Measurements from ENCODE around the gene OS9. TPM values are rescaled to one million over a fixed set of nuclear protein-coding genes. Genes with fewer than 3 reads are reported as not detected.

Gene OS9
- total and polyA plus RNA-seq, 9 of the 15 experiments (the other 6 are each of a cell fraction or from before 2014, with no cell fraction given) = 4.6 to 105 (median 89.5) TPM

DNA sequence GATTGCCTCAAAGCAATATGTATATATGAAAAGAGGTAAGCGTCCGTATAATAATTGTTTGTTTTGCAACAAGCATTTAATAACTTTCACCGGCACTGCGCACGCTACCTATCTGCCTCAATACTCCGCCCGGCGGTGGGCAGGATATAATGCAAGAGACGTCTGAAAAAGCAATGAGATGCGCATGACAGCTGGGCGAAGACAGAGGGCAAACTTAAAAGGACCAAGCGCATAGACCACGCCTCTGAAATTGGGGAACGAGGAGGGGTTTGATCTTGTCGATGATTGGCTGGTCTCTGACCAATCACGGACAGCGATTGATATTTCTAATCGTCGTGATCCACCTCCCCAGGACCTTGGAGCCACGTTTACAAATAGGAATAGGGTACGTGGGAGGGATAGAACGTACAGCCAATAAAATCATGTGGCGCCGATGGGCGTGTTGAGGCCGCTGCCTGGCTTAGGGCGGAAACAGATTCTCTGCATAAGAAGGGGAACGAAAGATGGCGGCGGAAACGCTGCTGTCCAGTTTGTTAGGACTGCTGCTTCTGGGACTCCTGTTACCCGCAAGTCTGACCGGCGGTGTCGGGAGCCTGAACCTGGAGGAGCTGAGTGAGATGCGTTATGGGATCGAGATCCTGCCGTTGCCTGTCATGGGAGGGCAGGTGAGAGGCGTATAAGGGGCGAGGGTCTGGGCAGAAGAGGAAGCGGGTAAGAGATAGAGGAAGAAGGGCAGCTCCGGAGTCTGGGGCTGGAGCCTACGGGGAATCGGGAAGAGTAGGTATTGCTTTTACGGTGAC is at the start of gene OS9 (continued):
- TF ChIP-seq, protein P1, sequence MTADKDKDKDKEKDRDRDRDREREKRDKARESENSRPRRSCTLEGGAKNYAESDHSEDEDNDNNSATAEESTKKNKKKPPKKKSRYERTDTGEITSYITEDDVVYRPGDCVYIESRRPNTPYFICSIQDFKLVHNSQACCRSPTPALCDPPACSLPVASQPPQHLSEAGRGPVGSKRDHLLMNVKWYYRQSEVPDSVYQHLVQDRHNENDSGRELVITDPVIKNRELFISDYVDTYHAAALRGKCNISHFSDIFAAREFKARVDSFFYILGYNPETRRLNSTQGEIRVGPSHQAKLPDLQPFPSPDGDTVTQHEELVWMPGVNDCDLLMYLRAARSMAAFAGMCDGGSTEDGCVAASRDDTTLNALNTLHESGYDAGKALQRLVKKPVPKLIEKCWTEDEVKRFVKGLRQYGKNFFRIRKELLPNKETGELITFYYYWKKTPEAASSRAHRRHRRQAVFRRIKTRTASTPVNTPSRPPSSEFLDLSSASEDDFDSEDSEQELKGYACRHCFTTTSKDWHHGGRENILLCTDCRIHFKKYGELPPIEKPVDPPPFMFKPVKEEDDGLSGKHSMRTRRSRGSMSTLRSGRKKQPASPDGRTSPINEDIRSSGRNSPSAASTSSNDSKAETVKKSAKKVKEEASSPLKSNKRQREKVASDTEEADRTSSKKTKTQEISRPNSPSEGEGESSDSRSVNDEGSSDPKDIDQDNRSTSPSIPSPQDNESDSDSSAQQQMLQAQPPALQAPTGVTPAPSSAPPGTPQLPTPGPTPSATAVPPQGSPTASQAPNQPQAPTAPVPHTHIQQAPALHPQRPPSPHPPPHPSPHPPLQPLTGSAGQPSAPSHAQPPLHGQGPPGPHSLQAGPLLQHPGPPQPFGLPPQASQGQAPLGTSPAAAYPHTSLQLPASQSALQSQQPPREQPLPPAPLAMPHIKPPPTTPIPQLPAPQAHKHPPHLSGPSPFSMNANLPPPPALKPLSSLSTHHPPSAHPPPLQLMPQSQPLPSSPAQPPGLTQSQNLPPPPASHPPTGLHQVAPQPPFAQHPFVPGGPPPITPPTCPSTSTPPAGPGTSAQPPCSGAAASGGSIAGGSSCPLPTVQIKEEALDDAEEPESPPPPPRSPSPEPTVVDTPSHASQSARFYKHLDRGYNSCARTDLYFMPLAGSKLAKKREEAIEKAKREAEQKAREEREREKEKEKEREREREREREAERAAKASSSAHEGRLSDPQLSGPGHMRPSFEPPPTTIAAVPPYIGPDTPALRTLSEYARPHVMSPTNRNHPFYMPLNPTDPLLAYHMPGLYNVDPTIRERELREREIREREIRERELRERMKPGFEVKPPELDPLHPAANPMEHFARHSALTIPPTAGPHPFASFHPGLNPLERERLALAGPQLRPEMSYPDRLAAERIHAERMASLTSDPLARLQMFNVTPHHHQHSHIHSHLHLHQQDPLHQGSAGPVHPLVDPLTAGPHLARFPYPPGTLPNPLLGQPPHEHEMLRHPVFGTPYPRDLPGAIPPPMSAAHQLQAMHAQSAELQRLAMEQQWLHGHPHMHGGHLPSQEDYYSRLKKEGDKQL (CRISPR knock-in tag; IDR thresholded peaks at IDR 0.05; ENCODE audit: borderline replicate concordance) = no peak
- TF ChIP-seq CC2D1A (IDR thresholded peaks at IDR 0.05) (peak; percentile 98), KHSRP (IDR thresholded peaks at IDR 0.05) (no peak), RBM25 (IDR thresholded peaks at IDR 0.05; ENCODE audit: low read depth, low read length, severe bottlenecking) (peak; percentile 63), PTTG1 (tag; IDR thresholded peaks at IDR 0.05; ENCODE audit: low read depth) (no peak), RUNX1 (IDR thresholded peaks at IDR 0.05; ENCODE audit: low read depth) (no peak; the same call in 1 of the 2 replicates), FOXA1 (IDR thresholded peaks at IDR 0.05; ENCODE audit: borderline replicate concordance) (no peak)
- TF ChIP-seq, protein P2, sequence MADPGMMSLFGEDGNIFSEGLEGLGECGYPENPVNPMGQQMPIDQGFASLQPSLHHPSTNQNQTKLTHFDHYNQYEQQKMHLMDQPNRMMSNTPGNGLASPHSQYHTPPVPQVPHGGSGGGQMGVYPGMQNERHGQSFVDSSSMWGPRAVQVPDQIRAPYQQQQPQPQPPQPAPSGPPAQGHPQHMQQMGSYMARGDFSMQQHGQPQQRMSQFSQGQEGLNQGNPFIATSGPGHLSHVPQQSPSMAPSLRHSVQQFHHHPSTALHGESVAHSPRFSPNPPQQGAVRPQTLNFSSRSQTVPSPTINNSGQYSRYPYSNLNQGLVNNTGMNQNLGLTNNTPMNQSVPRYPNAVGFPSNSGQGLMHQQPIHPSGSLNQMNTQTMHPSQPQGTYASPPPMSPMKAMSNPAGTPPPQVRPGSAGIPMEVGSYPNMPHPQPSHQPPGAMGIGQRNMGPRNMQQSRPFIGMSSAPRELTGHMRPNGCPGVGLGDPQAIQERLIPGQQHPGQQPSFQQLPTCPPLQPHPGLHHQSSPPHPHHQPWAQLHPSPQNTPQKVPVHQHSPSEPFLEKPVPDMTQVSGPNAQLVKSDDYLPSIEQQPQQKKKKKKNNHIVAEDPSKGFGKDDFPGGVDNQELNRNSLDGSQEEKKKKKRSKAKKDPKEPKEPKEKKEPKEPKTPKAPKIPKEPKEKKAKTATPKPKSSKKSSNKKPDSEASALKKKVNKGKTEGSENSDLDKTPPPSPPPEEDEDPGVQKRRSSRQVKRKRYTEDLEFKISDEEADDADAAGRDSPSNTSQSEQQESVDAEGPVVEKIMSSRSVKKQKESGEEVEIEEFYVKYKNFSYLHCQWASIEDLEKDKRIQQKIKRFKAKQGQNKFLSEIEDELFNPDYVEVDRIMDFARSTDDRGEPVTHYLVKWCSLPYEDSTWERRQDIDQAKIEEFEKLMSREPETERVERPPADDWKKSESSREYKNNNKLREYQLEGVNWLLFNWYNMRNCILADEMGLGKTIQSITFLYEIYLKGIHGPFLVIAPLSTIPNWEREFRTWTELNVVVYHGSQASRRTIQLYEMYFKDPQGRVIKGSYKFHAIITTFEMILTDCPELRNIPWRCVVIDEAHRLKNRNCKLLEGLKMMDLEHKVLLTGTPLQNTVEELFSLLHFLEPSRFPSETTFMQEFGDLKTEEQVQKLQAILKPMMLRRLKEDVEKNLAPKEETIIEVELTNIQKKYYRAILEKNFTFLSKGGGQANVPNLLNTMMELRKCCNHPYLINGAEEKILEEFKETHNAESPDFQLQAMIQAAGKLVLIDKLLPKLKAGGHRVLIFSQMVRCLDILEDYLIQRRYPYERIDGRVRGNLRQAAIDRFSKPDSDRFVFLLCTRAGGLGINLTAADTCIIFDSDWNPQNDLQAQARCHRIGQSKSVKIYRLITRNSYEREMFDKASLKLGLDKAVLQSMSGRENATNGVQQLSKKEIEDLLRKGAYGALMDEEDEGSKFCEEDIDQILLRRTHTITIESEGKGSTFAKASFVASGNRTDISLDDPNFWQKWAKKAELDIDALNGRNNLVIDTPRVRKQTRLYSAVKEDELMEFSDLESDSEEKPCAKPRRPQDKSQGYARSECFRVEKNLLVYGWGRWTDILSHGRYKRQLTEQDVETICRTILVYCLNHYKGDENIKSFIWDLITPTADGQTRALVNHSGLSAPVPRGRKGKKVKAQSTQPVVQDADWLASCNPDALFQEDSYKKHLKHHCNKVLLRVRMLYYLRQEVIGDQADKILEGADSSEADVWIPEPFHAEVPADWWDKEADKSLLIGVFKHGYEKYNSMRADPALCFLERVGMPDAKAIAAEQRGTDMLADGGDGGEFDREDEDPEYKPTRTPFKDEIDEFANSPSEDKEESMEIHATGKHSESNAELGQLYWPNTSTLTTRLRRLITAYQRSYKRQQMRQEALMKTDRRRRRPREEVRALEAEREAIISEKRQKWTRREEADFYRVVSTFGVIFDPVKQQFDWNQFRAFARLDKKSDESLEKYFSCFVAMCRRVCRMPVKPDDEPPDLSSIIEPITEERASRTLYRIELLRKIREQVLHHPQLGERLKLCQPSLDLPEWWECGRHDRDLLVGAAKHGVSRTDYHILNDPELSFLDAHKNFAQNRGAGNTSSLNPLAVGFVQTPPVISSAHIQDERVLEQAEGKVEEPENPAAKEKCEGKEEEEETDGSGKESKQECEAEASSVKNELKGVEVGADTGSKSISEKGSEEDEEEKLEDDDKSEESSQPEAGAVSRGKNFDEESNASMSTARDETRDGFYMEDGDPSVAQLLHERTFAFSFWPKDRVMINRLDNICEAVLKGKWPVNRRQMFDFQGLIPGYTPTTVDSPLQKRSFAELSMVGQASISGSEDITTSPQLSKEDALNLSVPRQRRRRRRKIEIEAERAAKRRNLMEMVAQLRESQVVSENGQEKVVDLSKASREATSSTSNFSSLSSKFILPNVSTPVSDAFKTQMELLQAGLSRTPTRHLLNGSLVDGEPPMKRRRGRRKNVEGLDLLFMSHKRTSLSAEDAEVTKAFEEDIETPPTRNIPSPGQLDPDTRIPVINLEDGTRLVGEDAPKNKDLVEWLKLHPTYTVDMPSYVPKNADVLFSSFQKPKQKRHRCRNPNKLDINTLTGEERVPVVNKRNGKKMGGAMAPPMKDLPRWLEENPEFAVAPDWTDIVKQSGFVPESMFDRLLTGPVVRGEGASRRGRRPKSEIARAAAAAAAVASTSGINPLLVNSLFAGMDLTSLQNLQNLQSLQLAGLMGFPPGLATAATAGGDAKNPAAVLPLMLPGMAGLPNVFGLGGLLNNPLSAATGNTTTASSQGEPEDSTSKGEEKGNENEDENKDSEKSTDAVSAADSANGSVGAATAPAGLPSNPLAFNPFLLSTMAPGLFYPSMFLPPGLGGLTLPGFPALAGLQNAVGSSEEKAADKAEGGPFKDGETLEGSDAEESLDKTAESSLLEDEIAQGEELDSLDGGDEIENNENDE (IDR thresholded peaks at IDR 0.05; ENCODE audit: low read depth, low read length) = no peak
